Spleen (tissue), 11 donors: ENCODE measurements around the gene B3GAT1. TPM values are rescaled to one million over a fixed set of nuclear protein-coding genes. Genes with fewer than 3 reads are reported as not detected.

Source experiments
- DNase-seq: peaks from one replicate; pipeline ENCODE4 v3.0.0-alpha.2; 2020
- H3K27ac ChIP-seq, 8 donors: fragments of 200-600 bp; sonication (generic) in 7 of 8; 1 replicate in 4 of 8; 2 replicates in 4 of 8; pipeline versions ENCODE4 v1.5.0 to v1.8.0; 2016 to 2021; ENCODE audit warnings: inconsistent platforms in 4 of 8, mild to moderate bottlenecking in 4 of 8, moderate library complexity in 1 of 8
- H3K27me3 ChIP-seq, 7 donors: fragments of 200-600 bp; sonication (generic) in 6 of 7; replicated peaks in 1 of 7; 1 replicate in 4 of 7; 2 replicates in 3 of 7; pipeline versions ENCODE4 v1.5.0 to v1.8.0; 2016 to 2021; ENCODE audit warnings: inconsistent platforms in 3 of 7, mild to moderate bottlenecking in 1 of 7
- H3K36me3 ChIP-seq, 6 donors: fragments of 200-600 bp; sonication (generic) in 5 of 6; 1 replicate in 4 of 6; 2 replicates in 2 of 6; pipeline versions ENCODE4 v1.5.0 to v1.8.0; 2016 to 2021; ENCODE audit warnings: inconsistent platforms in 2 of 6
- H3K4me1 ChIP-seq, 6 donors: fragments of 200-600 bp; sonication (generic) in 5 of 6; 1 replicate in 3 of 6; 2 replicates in 3 of 6; pipeline versions ENCODE4 v1.5.0 to v1.8.0; 2016 to 2021; ENCODE audit warnings: inconsistent platforms in 3 of 6
- H3K4me3 ChIP-seq, 8 donors: fragments of 200-600 bp; sonication (generic) in 7 of 8; 1 replicate in 4 of 8; 2 replicates in 4 of 8; pipeline versions ENCODE4 v1.5.0 to v1.8.0; 2016 to 2021; ENCODE audit warnings: inconsistent platforms in 4 of 8, mild to moderate bottlenecking in 4 of 8, moderate library complexity in 2 of 8
- H3K9me3 ChIP-seq, 8 donors: fragments of 200-600 bp; sonication (generic) in 7 of 8; 1 replicate in 4 of 8; 2 replicates in 4 of 8; pipeline versions ENCODE4 v1.5.0 to v1.8.0; 2016 to 2021; ENCODE audit warnings: inconsistent platforms in 4 of 8
- POLR2A ChIP-seq, 3 donors: fragments of 450-650 bp; IDR thresholded peaks; one replicate each; pipeline ENCODE4 v1.5.1; 2017; ENCODE audit warnings: antibody characterized with exemption in 3 of 3, mild to moderate bottlenecking in 1 of 3
- POLR2AphosphoS5 ChIP-seq, 3 donors: sonication (generic); formaldehyde crosslinking; IDR thresholded peaks; one replicate each; pipeline ENCODE4 v1.5.1; 2017; ENCODE audit warnings: antibody characterized with exemption in 3 of 3
- WGBS, 5 donors: extraction: QIAGEN DNeasy Blood & Tissue Kit in 3 of 5; methylation state at CpG; one replicate each; pipeline versions ENCODE4 v1.1.5 to v1.1.7; 2013 to 2018; 5-methylcytosine and 5-hydroxymethylcytosine counted together
- intact Hi-C: fragments of 100-400 bp; cut with DNase I; formaldehyde crosslinking; loops from one replicate; pipeline ENCODE4 v1.15.0; 2023; ENCODE audit warnings: low total_unique reads
- polyA plus RNA-seq, 3 donors: library from polyadenylated mRNA; stranded (reverse); fragments of 200-250 nt; gene quantifications; one replicate each; pipeline ENCODE4 v1.2.1, GENCODE V29; 2013
- total RNA-seq, 7 donors: library from RNA; depleted of rRNA in 3 of 7; stranded (reverse); fragments of >200 nt in 3 of 7; fragmentation: NEBNext Ultra II Directional in 4 of 7; extraction: Animal tissue kit (Norgen Biotek cat#: 25700) in 4 of 7; gene quantifications; one replicate each; pipeline versions ENCODE4 v1.1.0 to v1.2.1, GENCODE V29; 2016 to 2021
- TF ChIP-seq, protein P1 (sequence below), 11 experiments: fragments of 200-600 bp in 7 of 11; fragments of 450-650 bp in 4 of 11; sonication (generic) in 4 of 11; IDR thresholded peaks in 8 of 11; conservative IDR thresholded peaks in 3 of 11; 1 replicate in 7 of 11; 2 replicates in 4 of 11; pipeline versions ENCODE4 v1.4.0 to v1.8.0; 2016 to 2021; ENCODE audit warnings: antibody characterized with exemption in 11 of 11, inconsistent platforms in 4 of 11, mild to moderate bottlenecking in 1 of 11
- donor health status: healthy with polysubstance abuse.
- donor health status: DM: no; HTN: no; CAD: no; lungs with moderate emphysema.
- donor health status: DM: no; HTN: no; CAD: no.
- donor health status: Bipolar disorder and iron deficiency.
- donor health status: healthy.
- donor health status: DM: no; HTN: no; CAD: no.
- donor health status: DM: yes; HTN: yes; CAD: no.

Gene B3GAT1
- total and polyA plus RNA-seq, 10 donors: 0.43 to 4.0 (median 1.6) TPM

DNA sequence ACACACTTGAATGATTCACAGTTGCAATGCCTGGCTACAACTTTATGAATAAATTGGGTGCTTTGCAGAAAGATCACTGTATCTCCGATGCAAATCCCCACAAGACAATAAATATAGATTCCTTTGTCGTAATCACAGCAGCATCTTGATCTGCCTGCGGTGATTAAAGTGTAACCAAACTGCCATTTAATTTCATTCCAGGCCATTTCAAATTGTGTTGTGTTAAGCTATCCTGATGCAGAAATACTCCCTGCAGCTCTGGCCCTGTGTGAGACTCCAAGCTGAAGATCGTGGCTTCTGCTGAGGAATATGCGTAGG, 40.8 kb upstream of the B3GAT1 start:
- Histone ChIP-seq H3K4me3 (no peak overlapping the region), H3K27ac (no peak overlapping the region), H3K4me1 (no peaks in the 10 kb centered on the region), H3K9me3 (peaks cover 0 to 22% (median 16%) of the 10 kb centered on the region in 8 donors), H3K27me3 (peaks cover 0 to 13% (median 0%) of the 10 kb centered on the region in 7 donors), H3K36me3 (no peaks in the 10 kb centered on the region)
- DNase-seq: no peak
- TF ChIP-seq POLR2AphosphoS5 (IDR thresholded peaks at IDR 0.05): no peak
- TF ChIP-seq, protein P1, sequence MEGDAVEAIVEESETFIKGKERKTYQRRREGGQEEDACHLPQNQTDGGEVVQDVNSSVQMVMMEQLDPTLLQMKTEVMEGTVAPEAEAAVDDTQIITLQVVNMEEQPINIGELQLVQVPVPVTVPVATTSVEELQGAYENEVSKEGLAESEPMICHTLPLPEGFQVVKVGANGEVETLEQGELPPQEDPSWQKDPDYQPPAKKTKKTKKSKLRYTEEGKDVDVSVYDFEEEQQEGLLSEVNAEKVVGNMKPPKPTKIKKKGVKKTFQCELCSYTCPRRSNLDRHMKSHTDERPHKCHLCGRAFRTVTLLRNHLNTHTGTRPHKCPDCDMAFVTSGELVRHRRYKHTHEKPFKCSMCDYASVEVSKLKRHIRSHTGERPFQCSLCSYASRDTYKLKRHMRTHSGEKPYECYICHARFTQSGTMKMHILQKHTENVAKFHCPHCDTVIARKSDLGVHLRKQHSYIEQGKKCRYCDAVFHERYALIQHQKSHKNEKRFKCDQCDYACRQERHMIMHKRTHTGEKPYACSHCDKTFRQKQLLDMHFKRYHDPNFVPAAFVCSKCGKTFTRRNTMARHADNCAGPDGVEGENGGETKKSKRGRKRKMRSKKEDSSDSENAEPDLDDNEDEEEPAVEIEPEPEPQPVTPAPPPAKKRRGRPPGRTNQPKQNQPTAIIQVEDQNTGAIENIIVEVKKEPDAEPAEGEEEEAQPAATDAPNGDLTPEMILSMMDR (IDR thresholded peaks at IDR 0.05 in 8 of 11, conservative IDR thresholded peaks at IDR 0.05 in 3 of 11): no peak
- TF ChIP-seq POLR2A (IDR thresholded peaks at IDR 0.05): no peak
- 85 to 92% (median 88%) methylated on average over 5 of the region's 5 CpGs for WGBS, 5 donors
- intact Hi-C loops: no loop called here

- TF ChIP-seq, protein P1 (IDR thresholded peaks at IDR 0.05 in 8 of 11, conservative IDR thresholded peaks at IDR 0.05 in 3 of 11): no peak
- TF ChIP-seq POLR2AphosphoS5 (IDR thresholded peaks at IDR 0.05): no peak
- no peak overlapping the region for H3K4me3 ChIP-seq
- no peaks in the 10 kb centered on the region for H3K36me3 ChIP-seq
- no peak for DNase-seq
- peaks cover 0 to 17% (median 12%) of the 10 kb centered on the region in 8 donors for H3K9me3 ChIP-seq
- peaks cover 0 to 19% (median 0%) of the 10 kb centered on the region in 7 donors for H3K27me3 ChIP-seq
- no peaks in the 10 kb centered on the region for H3K4me1 ChIP-seq
- 60 to 86% (median 78%) methylated on average over 13 to 14 of the region's 14 CpGs for WGBS, 5 donors
- intact Hi-C loops: no loop called here
- no peak overlapping the region for H3K27ac ChIP-seq
These were observed 40.2 kb upstream of the B3GAT1 start for GRCh38 chr11:134452026-134452837.

DNA sequence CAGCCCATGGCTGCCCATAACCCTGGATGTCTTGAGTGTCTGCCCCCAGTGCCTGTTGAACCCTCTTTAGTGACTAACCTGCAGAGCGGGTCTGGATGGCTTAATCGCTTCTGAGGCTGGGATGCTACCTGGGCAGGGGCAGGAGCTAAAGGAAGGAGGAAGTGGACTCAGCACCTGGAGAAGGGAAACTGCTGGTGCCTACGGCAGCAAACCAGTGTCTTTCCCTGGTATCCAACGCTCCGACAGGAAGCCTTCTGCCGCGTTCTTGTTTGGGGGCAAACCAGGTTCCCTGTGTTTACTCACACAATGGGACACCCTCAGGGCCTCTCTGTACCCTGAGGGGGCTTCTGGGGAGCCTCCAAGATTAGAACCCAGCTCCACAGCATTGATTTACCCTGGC, 38.1 kb upstream of the B3GAT1 start:
- no peaks in the 10 kb centered on the region for H3K36me3 ChIP-seq
- no peak for DNase-seq
- no peak overlapping the region for H3K4me3 ChIP-seq
- H3K27me3 ChIP-seq: peaks cover 0 to 22% (median 0%) of the 10 kb centered on the region in 7 donors
- H3K9me3 ChIP-seq: no peaks in the 10 kb centered on the region
- no peak for TF ChIP-seq POLR2A (IDR thresholded peaks at IDR 0.05)
- no peak overlapping the region for H3K27ac ChIP-seq
- intact Hi-C loops: no loop called here
- WGBS, 5 donors: 80 to 90% (median 88%) methylated on average over 7 of the region's 7 CpGs
- no peaks in the 10 kb centered on the region for H3K4me1 ChIP-seq

DNA sequence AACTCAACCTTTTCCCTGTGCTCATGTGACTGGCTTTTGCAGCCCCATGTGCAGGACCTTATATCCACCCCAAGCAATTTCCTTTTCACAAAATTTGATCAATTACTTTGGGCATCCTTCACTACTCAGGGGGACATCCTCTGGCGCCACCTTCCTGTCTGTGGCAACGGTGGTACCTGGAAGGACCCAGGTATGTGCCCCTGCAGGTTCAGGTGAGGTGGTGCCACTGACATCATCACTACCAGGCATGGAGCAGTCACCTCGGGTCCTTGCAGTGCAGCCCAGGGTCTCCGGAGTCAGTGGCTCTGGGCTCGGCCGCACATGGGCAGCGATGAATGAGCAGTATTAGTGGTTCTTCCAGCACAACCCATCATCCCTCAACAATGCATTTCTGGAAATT, 37.7 kb upstream of the B3GAT1 start:
- H3K9me3 ChIP-seq: no peaks in the 10 kb centered on the region
- H3K4me1 ChIP-seq: no peaks in the 10 kb centered on the region
- H3K27ac ChIP-seq: no peak overlapping the region
- TF ChIP-seq, protein P1 (IDR thresholded peaks at IDR 0.05 in 8 of 11, conservative IDR thresholded peaks at IDR 0.05 in 3 of 11): no peak
- TF ChIP-seq POLR2AphosphoS5 (IDR thresholded peaks at IDR 0.05) (no peak), POLR2A (IDR thresholded peaks at IDR 0.05) (no peak)
- no peaks in the 10 kb centered on the region for H3K36me3 ChIP-seq
- WGBS, 5 donors: 62 to 82% (median 74%) methylated on average over 3 to 7 of the region's 7 CpGs
- no peak overlapping the region for H3K4me3 ChIP-seq
- intact Hi-C loops: no loop called here
- H3K27me3 ChIP-seq: peaks cover 0 to 25% (median 0%) of the 10 kb centered on the region in 7 donors
- DNase-seq: no peak
